GM12872 (cell line): ENCODE results near the gene RPRD1A.

Experiments
- TF ChIP-seq, protein P1 (sequence below): IDR thresholded peaks from 3 replicates; pipeline ENCODE4 v1.5.1; 2011; ENCODE audit warnings: low read depth, mild to moderate bottlenecking, low read length, moderate library complexity; ENCODE audit not compliant: insufficient read depth

The RPRD1A gene

DNA sequence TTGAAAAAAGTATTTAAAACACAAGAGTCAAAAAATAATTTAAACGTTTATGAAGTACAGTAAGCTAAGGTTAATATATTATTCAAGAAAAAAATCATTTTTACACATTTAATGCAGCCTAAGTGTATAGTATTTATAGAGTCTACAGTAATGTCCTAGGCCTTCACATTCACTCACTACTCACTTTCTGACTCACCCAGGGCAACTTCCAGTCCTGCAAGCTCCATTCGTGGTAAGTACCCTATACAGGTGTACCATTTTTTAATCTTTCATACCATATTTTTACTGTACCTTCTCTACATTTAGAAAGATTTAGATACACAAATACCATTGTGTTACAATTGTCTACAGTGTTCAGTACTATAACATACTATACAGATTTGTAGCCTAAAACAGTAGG is 20.9 kb upstream of the RPRD1A start:
- TF ChIP-seq, protein P1, sequence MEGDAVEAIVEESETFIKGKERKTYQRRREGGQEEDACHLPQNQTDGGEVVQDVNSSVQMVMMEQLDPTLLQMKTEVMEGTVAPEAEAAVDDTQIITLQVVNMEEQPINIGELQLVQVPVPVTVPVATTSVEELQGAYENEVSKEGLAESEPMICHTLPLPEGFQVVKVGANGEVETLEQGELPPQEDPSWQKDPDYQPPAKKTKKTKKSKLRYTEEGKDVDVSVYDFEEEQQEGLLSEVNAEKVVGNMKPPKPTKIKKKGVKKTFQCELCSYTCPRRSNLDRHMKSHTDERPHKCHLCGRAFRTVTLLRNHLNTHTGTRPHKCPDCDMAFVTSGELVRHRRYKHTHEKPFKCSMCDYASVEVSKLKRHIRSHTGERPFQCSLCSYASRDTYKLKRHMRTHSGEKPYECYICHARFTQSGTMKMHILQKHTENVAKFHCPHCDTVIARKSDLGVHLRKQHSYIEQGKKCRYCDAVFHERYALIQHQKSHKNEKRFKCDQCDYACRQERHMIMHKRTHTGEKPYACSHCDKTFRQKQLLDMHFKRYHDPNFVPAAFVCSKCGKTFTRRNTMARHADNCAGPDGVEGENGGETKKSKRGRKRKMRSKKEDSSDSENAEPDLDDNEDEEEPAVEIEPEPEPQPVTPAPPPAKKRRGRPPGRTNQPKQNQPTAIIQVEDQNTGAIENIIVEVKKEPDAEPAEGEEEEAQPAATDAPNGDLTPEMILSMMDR: no peak

DNA sequence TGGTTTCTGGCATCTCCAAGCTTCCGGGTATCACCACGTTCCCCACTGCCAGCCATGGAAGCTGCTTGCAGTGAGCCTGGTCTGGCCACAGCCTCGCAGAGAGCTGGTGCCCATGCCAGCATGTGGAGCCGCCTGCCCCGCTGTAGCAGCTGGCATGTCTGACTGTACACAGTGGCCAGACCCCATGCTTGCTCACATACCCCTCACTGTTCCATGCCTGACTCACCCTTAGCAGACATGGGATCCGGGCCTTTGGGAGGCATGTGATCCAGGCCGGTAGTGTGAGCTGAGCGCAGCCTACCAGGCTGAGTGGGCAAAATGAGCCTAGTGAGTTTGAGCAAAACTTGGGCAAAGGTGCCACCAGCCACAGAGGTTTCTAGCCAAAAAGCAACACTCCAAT is 18.8 kb upstream of the RPRD1A start:
- TF ChIP-seq, protein P1: no peak

DNA sequence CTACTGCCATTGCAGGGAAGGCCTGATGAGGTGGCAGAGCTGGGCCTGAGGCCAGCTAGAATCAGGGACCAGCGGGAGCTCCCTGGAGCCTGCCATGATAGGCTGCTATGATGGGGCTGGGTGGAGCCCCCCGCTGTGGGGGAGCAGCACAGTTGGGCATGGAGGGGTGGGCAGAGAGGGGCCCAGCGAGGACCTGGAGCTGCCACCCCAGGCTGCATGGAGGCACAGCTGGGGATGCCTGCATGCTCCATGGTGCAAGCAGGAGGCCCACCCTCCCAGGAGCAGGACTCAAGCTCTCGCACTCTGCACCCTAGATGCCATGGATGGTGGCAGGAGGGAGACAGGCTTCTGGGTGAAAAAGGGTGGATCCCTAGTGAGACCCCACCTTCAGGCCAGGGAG is 17.8 kb upstream of the RPRD1A start:
- TF ChIP-seq, protein P1: no peak

DNA sequence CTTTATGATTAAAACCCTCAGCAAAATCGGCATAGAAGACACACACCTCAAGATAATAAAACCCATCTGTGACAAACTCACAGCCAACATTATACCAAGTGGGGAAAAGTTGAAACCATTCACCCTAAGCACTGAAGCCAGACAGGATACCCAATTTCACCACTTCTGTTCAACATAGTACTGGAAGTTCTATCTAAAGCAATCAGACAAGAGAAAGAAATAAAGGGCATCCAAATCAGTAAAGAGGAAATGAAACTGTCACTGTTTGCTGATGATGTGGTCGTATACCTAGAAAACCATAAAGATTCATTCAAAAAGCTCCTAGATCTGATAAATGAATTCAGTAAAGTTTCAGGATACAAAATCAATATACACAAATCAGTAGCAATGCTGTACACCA is 16.4 kb upstream of the RPRD1A start:
- TF ChIP-seq, protein P1: no peak

DNA sequence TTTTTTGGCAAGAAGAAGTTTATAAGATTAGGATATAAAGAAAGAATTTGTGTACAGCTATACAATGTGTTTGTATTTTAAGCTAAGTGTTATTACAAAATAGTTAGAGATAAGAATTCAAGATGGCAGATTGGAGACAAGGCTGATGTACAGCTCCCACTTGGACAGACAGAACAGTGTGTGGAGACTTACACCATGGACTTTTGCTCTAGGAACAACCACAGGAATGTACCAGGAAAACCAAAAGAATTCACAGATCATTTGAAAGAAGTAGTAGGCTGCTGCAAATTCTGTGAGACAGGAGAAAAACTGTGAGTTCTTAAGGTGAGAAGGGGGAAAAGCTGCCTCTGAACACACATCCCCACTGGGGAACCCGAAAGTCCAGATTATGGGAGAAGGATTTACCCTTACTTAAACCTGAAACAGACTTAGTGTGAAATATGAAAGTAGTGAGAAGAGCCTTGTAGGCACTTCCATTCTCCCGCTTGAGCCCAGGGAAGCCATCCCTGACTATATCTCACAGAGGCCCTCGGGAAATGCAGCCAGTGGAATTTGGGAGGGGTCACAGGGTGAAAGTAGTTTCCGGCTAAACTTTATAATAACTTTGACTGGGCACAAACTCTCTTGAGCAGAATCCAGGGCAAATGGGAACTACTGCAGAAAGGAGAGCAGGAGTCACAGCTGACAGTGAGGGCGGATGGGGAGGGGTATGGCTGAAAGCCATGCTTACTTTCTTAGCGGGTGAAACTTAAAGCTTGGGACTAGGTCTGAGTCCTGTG is 11.6 kb upstream of the RPRD1A start:
- TF ChIP-seq, protein P1: no peak

DNA sequence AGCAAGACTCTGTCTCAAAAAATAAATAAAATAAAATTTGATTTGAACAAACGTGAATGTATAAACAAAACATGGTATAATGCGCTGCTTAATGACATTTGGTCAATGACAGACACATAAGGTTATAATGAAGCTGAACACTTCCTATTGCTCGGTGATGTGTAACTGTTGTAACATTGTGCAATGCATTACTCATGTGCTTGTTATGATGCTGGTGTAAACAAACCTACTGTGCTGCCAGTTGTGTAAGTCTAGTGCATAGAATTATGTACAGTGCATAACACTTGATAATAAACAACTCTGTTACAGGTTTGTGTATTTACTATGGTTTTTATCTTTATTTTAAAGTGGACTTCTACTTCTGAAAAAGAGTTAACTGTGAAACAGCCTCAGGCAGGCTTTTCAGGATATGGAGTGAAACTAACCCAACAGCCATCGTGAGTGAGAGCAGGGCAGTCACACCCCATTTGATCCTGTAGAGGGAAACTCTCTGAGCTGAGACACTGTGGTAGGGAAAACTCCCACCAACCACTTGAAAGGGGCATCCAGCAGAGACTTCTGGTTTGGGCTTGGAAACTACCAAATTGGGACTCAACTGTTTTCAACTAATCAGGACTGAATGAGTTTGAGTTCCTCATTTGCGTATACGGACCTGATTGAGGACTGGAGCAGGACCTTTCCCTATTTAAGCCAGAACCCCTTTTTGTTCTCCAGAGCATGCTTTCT is 8.7 kb upstream of the RPRD1A start:
- TF ChIP-seq, protein P1: no peak

DNA sequence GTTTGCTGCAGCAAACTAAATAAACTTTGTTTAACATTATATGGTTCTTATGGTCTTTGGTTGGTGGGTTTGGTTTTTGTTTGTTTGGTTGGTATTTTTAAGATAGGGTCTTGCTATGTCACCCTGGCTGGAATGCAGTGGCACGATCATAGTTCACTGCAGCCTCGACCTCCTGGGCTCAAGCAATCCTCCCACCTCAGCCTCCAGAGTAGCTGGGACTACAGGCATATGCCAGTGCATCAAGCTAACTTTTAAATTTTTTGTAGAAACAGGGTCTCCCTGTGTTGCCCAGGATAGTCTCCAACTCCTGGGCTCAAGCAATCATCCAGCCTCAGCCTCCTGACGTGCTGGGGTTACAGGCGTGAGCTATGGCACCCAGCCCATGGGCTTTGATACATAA is 7.1 kb upstream of the RPRD1A start:
- TF ChIP-seq, protein P1: no peak
